ENCODE measurements around the gene TTLL3. TPM values are rescaled to one million over a fixed set of nuclear protein-coding genes. Genes with fewer than 3 reads are reported as not detected.

The TTLL3 gene
- total and polyA plus RNA-seq, 2 donors from 2014 or later, result 27.5 to 61.0 TPM

DNA sequence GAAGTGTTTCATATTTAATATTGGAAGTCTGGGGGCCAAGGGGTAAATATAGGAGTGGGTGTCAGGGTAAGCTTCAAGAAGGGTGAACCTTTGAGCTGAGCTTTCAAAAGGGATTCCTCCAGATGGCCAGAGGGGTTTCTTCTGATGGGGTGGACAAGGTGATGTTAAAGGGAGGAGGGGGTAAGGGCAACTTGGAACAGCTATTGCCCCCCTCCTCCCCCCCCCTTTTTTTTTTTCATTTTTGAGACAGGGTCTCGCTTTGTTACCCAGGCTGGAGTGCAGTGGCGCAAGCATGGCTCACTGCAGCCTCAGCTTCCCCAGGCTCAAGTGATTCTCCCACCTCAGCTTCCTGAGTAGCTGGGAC lies 2.1 kb upstream of the TTLL3 start:
- H3K9me3 ChIP-seq (ENCODE audit: control insufficient read depth in 2 of 3, insufficient read depth in 1 of 3, low read length in 3 of 3), result no peaks in the 10 kb centered on the region
- H3K36me3 ChIP-seq (ENCODE audit: control insufficient read depth in 2 of 3, insufficient read depth in 3 of 3, low read length in 3 of 3), result peaks cover 7 to 23% (median 15%) of the 10 kb centered on the region in 3 donors
- TF ChIP-seq, protein P1, sequence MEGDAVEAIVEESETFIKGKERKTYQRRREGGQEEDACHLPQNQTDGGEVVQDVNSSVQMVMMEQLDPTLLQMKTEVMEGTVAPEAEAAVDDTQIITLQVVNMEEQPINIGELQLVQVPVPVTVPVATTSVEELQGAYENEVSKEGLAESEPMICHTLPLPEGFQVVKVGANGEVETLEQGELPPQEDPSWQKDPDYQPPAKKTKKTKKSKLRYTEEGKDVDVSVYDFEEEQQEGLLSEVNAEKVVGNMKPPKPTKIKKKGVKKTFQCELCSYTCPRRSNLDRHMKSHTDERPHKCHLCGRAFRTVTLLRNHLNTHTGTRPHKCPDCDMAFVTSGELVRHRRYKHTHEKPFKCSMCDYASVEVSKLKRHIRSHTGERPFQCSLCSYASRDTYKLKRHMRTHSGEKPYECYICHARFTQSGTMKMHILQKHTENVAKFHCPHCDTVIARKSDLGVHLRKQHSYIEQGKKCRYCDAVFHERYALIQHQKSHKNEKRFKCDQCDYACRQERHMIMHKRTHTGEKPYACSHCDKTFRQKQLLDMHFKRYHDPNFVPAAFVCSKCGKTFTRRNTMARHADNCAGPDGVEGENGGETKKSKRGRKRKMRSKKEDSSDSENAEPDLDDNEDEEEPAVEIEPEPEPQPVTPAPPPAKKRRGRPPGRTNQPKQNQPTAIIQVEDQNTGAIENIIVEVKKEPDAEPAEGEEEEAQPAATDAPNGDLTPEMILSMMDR (IDR thresholded peaks at IDR 0.05; ENCODE audit: borderline replicate concordance, extremely low read depth, insufficient read depth), result no peak
- no peaks in the 10 kb centered on the region for H3K27me3 ChIP-seq (ENCODE audit: control insufficient read depth, insufficient read depth, low read length)
- intact Hi-C loops (cut with DNase I), result no loop called here
- FAIRE-seq (no peak), DNase-seq (no peak)
- no peak overlapping the region for H3K4me3 ChIP-seq (ENCODE audit: low read length in 3 of 3)
- no peak overlapping the region for H3K9ac ChIP-seq (ENCODE audit: low read length in 3 of 3)
- H3K4me1 ChIP-seq (ENCODE audit: control insufficient read depth in 2 of 3, insufficient read depth in 2 of 3, low read depth in 1 of 3, low read length in 3 of 3), result peaks cover 0 to 29% (median 6%) of the 10 kb centered on the region in 3 donors
- no peak overlapping the region for H3K27ac ChIP-seq (ENCODE audit: low read depth in 2 of 2, low read length in 2 of 2)

DNA sequence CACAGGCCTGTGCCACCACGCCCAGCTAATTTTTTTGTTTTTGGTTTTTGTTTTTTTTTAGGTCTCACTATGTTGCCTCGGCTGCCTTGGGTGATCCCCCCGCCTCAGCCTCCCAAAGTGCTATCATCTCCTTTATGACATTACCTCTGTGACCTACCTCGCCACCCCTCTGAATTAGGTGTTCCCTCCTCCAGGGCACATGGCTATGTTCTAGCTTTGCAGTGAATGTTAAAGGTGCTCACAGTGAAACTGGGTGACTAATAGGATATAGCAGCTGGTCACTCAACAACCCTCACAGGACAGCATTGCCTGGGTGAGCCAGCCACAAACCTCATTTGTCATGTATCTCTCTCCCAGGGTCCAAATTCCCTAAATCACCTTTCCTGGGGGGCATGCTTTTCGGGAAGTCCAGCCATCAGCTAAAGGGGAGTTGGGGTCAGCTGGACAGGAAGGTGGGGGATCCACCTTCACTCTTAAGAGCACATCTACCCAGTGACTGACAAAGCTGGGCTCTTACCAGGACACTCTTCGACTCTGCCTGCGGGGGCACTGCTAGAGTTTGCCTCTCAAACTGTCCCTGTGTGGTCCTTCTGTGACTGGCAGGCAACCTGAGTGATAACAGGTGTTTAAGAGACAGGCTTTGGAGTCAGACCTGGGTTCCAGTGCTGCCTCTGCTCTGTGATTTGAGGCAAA lies 1.6 kb upstream of the TTLL3 start:
- Histone ChIP-seq H3K9ac (ENCODE audit: low read length in 3 of 3) (no peak overlapping the region), H3K4me3 (ENCODE audit: low read length in 3 of 3) (no peak overlapping the region), H3K9me3 (ENCODE audit: control insufficient read depth in 2 of 3, insufficient read depth in 1 of 3, low read length in 3 of 3) (no peaks in the 10 kb centered on the region), H3K4me1 (ENCODE audit: control insufficient read depth in 2 of 3, insufficient read depth in 2 of 3, low read depth in 1 of 3, low read length in 3 of 3) (peaks cover 0 to 29% (median 6%) of the 10 kb centered on the region in 3 donors), H3K27me3 (ENCODE audit: control insufficient read depth, insufficient read depth, low read length) (no peaks in the 10 kb centered on the region), H3K36me3 (ENCODE audit: control insufficient read depth in 2 of 3, insufficient read depth in 3 of 3, low read length in 3 of 3) (peaks cover 7 to 18% (median 10%) of the 10 kb centered on the region in 3 donors), H3K27ac (ENCODE audit: low read depth in 2 of 2, low read length in 2 of 2) (peak overlapping the region; percentile 91)
- TF ChIP-seq, protein P1 (IDR thresholded peaks at IDR 0.05; ENCODE audit: borderline replicate concordance, extremely low read depth, insufficient read depth), result no peak
- no peak for FAIRE-seq
- intact Hi-C loops (cut with DNase I), result no loop called here
- DNase-seq, result peak in 1 of 5 donors; percentile 37

DNA sequence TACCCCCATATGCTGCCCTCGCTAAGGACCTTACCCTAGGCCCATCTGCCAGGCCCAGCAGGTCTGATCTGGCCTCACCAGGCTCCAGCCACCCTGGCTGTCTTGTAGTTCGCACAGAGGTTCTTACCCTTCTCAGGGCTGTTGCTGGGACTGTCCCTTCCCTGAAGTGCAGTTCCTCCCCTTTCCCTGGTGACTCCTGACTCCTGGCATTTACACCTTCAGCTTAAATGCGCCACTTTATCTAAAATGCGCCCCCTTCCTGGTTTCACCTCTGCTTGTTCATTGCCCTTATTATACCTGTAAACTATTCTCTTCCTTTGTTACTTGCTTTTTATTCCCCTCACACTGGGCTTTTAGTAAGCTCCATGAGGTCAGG lies 835 bp upstream of the TTLL3 start:
- Histone ChIP-seq H3K27ac (ENCODE audit: low read depth in 2 of 2, low read length in 2 of 2) (peak overlapping the region; percentile 91), H3K9me3 (ENCODE audit: control insufficient read depth in 2 of 3, insufficient read depth in 1 of 3, low read length in 3 of 3) (no peaks in the 10 kb centered on the region), H3K27me3 (ENCODE audit: control insufficient read depth, insufficient read depth, low read length) (no peaks in the 10 kb centered on the region), H3K4me3 (ENCODE audit: low read length in 3 of 3) (peak overlapping the region; percentile 43 to 60 (median 50)), H3K4me1 (ENCODE audit: control insufficient read depth in 2 of 3, insufficient read depth in 2 of 3, low read depth in 1 of 3, low read length in 3 of 3) (peaks cover 0 to 28% (median 6%) of the 10 kb centered on the region in 3 donors), H3K36me3 (ENCODE audit: control insufficient read depth in 2 of 3, insufficient read depth in 3 of 3, low read length in 3 of 3) (peaks cover 2 to 12% (median 3%) of the 10 kb centered on the region in 3 donors), H3K9ac (ENCODE audit: low read length in 3 of 3) (peak overlapping the region; percentile 10 to 75 (median 20))
- TF ChIP-seq, protein P1 (IDR thresholded peaks at IDR 0.05; ENCODE audit: borderline replicate concordance, extremely low read depth, insufficient read depth), result no peak
- intact Hi-C loops (cut with DNase I), result no loop called here
- DNase-seq, result no peak
- FAIRE-seq, result no peak

Data from kidney (tissue), 14 donors.